GM19023 (cell line): ENCODE measurements around the gene CDC73.
"Not testable (repeated sequence)": the region's sequence is repeated elsewhere in the genome, so short reads cannot be mapped to it uniquely, and the experiment has no call there.

ENCODE experiments used
- ATAC-seq: cut with Tn5 transposase; IDR thresholded peaks from one replicate; pipeline ENCODE4 v1.9.1; 2021; ENCODE audit warnings: mild to moderate bottlenecking, moderate library complexity; ENCODE audit not compliant: unreplicated experiment

Gene CDC73

GRCh38 chr1:193176113-193176512 is 54.3 kb downstream of the CDC73 start:
- ATAC-seq = no peak

- ATAC-seq = no peak
Measured at GRCh38 chr1:193176788-193177187, 55.0 kb downstream of the CDC73 start.

GRCh38 chr1:193179094-193179493 is 57.3 kb downstream of the CDC73 start:
- no peak for ATAC-seq

GRCh38 chr1:193181536-193181935 is 59.7 kb downstream of the CDC73 start:
- ATAC-seq = no peak

GRCh38 chr1:193181985-193182384 is 60.2 kb downstream of the CDC73 start:
- no peak for ATAC-seq

GRCh38 chr1:193183019-193183627 is 61.3 kb downstream of the CDC73 start:
- no peak for ATAC-seq

GRCh38 chr1:193184776-193185175 is 62.9 kb downstream of the CDC73 start:
- no peak for ATAC-seq

- no peak for ATAC-seq
Measured at GRCh38 chr1:193185211-193185610, 63.4 kb downstream of the CDC73 start.

- no peak for ATAC-seq
Measured at GRCh38 chr1:193185901-193186731, 64.3 kb downstream of the CDC73 start, which contains the start of gene B3GALT2. Gene B3GALT2 (minus strand): TSS chr1:193186613. CDS start chr1:193181562, 5,051 bp downstream.

- no peak for ATAC-seq
Measured at GRCh38 chr1:193187114-193187513, 65.3 kb downstream of the CDC73 start.

- ATAC-seq = not testable (repeated sequence)
Measured at GRCh38 chr1:193188915-193189314, 67.1 kb downstream of the CDC73 start.

- no peak for ATAC-seq
Measured at GRCh38 chr1:193189442-193190095, 67.7 kb downstream of the CDC73 start.

GRCh38 chr1:193190096-193190744 is 68.4 kb downstream of the CDC73 start:
- ATAC-seq = no peak

- no peak for ATAC-seq
Measured at GRCh38 chr1:193192586-193192985, 70.8 kb downstream of the CDC73 start.

- no peak for ATAC-seq
Measured at GRCh38 chr1:193199940-193200339, 78.1 kb downstream of the CDC73 start.

- ATAC-seq = no peak
Measured at GRCh38 chr1:193201021-193201420, 79.2 kb downstream of the CDC73 start.

GRCh38 chr1:193210996-193211395 is 89.2 kb downstream of the CDC73 start:
- no peak for ATAC-seq

- ATAC-seq = peak; percentile 72
Measured at GRCh38 chr1:193211539-193211938, 89.7 kb downstream of the CDC73 start.

- no peak for ATAC-seq
Measured at GRCh38 chr1:193212637-193213036, 90.8 kb downstream of the CDC73 start.

GRCh38 chr1:193213998-193214397 is 92.2 kb downstream of the CDC73 start:
- ATAC-seq = no peak

GRCh38 chr1:193216920-193217319 is 95.1 kb downstream of the CDC73 start:
- no peak for ATAC-seq
